Erythroblast (primary cell): Measurements from ENCODE around the gene USP28.

Source experiments
- DNase-seq, 2 experiments: peaks; one replicate each; lab custom pipeline; 2025; lab: John Stamatoyannopoulos, UW
- GATA1 ChIP-seq: IDR thresholded peaks from 2 replicates; pipeline ENCODE4 v1.6.1; 2011; ENCODE audit warnings: low read depth, mild to moderate bottlenecking, control low read depth, low read length, moderate library complexity
- POLR2A ChIP-seq: IDR thresholded peaks from 2 replicates; pipeline ENCODE4 v1.6.1; 2011; ENCODE audit warnings: mild to moderate bottlenecking, low read length

USP28 gene

GRCh38 chr11:113867843-113868503, 7.4 kb downstream of the USP28 start:
- TF ChIP-seq GATA1 (no peak), POLR2A (no peak)
- DNase-seq, result no peak

DNA sequence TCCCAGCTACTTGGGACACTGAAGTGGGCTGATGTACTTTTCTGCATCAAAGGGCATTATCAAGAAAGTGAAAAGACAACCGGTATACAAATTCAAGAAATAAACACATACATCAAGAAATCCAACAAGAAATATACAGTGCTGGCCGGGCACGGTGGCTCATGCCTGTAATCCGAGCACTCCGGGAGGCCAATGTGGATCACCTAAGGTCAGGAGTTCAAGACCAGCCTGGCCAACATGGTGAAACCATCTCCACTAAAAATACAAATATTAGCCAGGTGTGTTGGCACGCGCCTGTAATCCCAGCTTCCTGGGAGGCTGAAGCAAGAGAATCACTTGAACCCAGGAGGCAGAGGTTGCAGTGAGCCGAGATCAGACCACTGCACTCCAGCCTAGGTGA, 9.5 kb downstream of the USP28 start:
- TF ChIP-seq POLR2A, result no peak
- no peak for TF ChIP-seq GATA1
- no peak for DNase-seq

GRCh38 chr11:113864410-113864809, 11.0 kb downstream of the USP28 start:
- no peak for DNase-seq
- TF ChIP-seq GATA1, result no peak
- no peak for TF ChIP-seq POLR2A

- DNase-seq, result no peak
- TF ChIP-seq GATA1 (no peak), POLR2A (no peak)
Measured at GRCh38 chr11:113862435-113862834, 12.9 kb downstream of the USP28 start.

DNA sequence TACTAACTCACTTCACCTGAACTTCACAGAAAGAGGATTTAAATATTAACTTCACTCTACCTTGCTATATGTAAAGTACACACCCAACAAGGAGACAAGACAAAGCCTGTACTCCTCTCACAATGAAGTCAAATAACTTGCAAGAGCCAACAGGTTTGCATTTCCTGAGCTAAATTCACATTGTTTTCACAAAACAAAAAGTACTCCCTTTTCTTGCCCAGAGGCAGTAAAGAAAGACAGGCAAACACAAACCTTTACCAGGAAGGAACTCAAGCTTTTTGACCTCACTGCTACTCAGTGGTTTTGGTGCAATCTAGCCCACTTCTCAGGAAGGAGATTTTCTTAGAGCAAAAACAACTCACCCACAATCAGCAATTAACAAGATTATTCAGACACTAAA, 15.7 kb downstream of the USP28 start:
- no peak for TF ChIP-seq GATA1
- TF ChIP-seq POLR2A, result no peak
- no peak for DNase-seq

DNA sequence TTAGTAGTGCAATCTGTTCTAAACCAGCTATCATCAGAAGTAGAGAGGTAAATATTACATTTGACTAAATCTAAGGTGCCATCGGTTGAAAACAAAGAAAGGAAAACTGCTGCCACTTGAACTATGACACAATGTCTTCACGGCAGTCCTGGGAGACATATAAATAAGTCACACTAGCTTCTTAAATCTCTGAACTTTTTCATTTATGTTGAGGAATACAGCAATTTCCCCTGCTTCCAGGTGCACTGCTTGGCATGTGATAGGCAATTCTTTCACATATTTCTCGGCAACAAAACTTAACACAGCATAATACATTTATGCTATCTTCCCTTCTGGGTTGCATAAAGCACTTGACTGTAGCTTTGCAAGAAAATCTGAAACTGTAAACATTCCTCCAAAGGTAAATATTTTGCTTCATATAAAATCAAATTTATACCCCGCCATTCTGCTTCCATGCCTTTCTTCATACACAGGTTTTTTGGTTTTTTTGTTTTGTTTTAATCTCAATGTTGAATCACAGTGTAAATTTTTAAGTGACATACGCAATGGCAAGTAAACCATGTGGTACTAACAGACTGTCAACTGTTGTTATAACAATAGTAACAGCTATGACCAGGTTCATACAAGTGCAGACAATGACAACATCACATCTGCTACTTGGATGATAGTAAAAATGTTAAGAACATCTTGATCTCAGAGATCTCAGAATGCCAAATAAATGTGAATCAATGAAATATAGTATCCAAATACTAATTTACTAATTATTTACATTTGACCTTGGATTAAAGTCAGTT, 18.2 kb downstream of the USP28 start:
- DNase-seq, result no peak
- TF ChIP-seq POLR2A, result no peak
- no peak for TF ChIP-seq GATA1

DNA sequence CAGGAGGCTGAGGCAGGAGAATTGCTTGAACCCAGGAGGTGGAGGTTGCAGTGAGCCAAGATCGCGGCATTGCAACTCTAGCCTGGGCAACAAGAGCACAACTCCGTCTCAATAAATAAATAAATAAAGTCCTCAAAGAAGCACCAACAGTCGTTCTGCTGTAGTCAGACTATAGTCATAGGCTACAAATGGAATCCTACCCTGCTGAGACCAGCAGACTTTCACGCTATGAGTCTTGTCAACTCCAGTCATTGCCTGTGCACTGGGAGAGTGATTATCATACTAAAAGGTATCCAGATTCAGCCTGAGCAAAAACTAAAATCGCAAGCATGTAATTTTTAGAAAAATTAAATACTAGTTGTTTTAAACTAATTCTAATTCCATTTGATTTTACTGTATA, 19.6 kb downstream of the USP28 start:
- DNase-seq, result no peak
- no peak for TF ChIP-seq POLR2A
- no peak for TF ChIP-seq GATA1

GRCh38 chr11:113850188-113850587, 25.2 kb downstream of the USP28 start:
- DNase-seq, result no peak
- TF ChIP-seq GATA1 (no peak), POLR2A (no peak)

GRCh38 chr11:113849713-113850112, 25.7 kb downstream of the USP28 start:
- no peak for TF ChIP-seq GATA1
- TF ChIP-seq POLR2A, result no peak
- no peak for DNase-seq

- TF ChIP-seq POLR2A (no peak), GATA1 (no peak)
- DNase-seq, result no peak
Measured at GRCh38 chr11:113847580-113847979, 27.8 kb downstream of the USP28 start.

DNA sequence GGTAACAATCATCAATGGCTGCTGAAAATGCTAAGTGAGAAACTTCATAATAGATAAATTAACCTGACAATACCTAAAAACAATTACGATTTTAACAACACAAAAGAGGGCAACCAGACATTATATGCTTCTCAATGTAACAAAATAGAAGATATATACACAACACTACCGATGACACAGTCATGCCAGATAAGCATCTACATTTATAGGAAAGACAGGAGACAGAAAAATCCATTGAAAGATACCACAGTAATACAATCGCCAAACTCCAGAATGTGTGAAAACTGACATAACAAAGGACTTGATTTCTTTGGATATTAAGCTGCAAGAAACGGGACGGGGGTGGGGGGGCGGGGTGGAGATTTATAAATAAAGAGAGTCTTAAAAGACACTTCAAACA, 28.3 kb downstream of the USP28 start:
- DNase-seq, result no peak
- TF ChIP-seq GATA1 (no peak), POLR2A (no peak)

- TF ChIP-seq POLR2A, result no peak
- no peak for TF ChIP-seq GATA1
- no peak for DNase-seq
Measured at GRCh38 chr11:113841691-113842090, 33.7 kb downstream of the USP28 start.

DNA sequence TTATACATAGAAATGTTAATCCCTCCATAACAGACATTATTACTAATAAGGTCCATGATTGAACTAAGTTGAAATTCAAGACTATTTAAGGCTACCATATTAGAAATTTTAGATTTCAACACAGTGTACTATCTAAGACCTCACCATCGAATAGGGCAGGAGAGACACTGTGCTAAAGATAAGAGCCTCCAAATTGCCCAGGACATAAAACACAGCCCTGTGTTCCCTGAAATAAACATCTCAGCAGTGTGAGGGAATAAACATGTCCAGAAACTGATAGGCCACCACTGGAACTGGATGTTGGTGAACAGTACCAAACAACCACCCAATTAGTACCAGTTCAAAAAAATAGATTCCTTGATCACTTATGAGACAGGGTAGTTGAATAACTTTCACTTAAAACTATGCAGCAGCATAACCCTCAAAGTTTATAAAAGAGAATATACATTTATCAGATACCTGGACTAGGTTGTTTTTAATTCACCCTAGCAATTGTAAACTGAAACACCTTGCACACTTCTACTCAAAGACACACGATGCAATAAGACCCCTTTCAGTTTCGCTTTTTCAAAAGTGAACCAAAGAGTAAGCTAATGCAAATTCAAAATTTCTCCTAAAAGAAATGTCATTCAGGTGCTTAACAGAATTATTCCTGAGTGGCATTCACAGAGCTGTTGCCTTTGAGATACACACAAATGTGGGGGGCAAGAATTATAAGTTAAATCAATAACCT, 34.3 kb downstream of the USP28 start:
- no peak for DNase-seq
- TF ChIP-seq GATA1 (no peak), POLR2A (no peak)

DNA sequence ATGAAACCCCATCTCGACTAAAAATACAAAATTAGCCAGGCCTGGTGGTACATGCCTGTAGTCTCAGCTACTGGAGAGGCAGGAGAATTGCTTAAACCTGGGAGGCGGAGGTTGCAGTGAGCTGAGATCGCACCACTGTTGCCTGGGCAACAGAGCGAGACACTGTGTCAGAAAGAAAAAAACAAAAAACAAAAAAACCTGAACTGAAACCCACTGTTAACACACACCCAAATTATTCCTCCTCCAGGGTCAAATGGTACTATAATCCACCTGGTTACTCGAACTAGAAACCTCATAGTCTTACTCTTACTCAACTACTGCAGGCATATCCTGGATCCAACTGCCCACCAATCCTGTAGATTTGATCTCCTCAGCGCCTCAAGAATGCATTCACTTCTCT, 35.5 kb downstream of the USP28 start:
- TF ChIP-seq POLR2A (no peak), GATA1 (no peak)
- no peak for DNase-seq
